GM12878 (cell line): ENCODE measurements around the gene RAB3GAP1.

ENCODE experiments used
- FOS ChIP-seq: IDR thresholded peaks from 3 replicates; pipeline ENCODE4 v1.6.1; 2011; ENCODE audit warnings: borderline replicate concordance; ENCODE audit not compliant: insufficient read length; ENCODE audit errors: extremely low read depth
- MYC ChIP-seq: IDR thresholded peaks from 2 replicates; pipeline ENCODE4 v1.6.1; 2011; ENCODE audit warnings: mild to moderate bottlenecking, low read length, moderate library complexity, inconsistent platforms; ENCODE audit not compliant: insufficient read depth, insufficient replicate concordance, insufficient read length, severe bottlenecking
- SMC3 ChIP-seq: IDR thresholded peaks from 2 replicates; pipeline ENCODE4 v1.6.1; 2011; ENCODE audit warnings: low read length, improper control_type of control experiment, borderline replicate concordance
- ZZZ3 ChIP-seq: IDR thresholded peaks from 2 replicates; pipeline ENCODE4 v1.6.1; 2011; ENCODE audit warnings: low read depth; ENCODE audit not compliant: control insufficient read depth, insufficient read length
- TF ChIP-seq, protein P1 (sequence below), 3 experiments: IDR thresholded peaks in 2 of 3; conservative IDR thresholded peaks in 1 of 3; 2 replicates each; pipeline ENCODE4 v1.5.1; 2011; ENCODE audit warnings: low read depth in 3 of 3, low read length in 3 of 3, mild to moderate bottlenecking in 3 of 3, control low read depth in 2 of 3, moderate library complexity in 2 of 3, inconsistent platforms in 1 of 3, mixed read lengths in 1 of 3; ENCODE audit not compliant: control insufficient read depth in 2 of 3, insufficient read depth in 1 of 3; ENCODE audit errors: extremely low read depth in 1 of 3
- TF ChIP-seq, protein P2 (sequence below): IDR thresholded peaks from 2 replicates; pipeline ENCODE4 v1.6.1; 2011; ENCODE audit warnings: low read depth, mild to moderate bottlenecking, low read length, moderate library complexity, borderline replicate concordance; ENCODE audit errors: extremely low read depth
- TF ChIP-seq, protein P3 (sequence below): fragments of 450-650 bp; IDR thresholded peaks from 2 replicates; pipeline ENCODE4 v1.6.1; 2014; ENCODE audit warnings: mild to moderate bottlenecking

DNA sequence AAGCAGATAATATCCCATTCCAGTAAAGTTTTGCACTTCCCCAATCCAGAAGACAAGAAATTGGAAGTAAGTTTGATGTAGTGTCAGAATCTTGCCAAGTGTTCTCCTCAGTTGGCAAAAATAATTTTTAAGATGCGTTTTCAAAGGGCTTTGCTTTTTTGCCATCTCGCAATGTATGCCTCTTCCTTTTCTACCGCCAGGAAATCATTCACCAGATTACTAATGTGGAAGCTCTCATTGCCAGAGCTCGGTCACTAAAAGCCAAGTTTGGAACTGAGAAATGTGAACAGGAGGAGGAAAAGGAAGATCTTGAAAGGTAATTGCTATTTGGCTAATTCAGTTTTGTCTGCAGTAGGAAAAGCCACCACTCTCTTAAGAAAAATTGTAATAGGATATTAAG, 110.7 kb downstream of the RAB3GAP1 start:
- TF ChIP-seq, protein P1, sequence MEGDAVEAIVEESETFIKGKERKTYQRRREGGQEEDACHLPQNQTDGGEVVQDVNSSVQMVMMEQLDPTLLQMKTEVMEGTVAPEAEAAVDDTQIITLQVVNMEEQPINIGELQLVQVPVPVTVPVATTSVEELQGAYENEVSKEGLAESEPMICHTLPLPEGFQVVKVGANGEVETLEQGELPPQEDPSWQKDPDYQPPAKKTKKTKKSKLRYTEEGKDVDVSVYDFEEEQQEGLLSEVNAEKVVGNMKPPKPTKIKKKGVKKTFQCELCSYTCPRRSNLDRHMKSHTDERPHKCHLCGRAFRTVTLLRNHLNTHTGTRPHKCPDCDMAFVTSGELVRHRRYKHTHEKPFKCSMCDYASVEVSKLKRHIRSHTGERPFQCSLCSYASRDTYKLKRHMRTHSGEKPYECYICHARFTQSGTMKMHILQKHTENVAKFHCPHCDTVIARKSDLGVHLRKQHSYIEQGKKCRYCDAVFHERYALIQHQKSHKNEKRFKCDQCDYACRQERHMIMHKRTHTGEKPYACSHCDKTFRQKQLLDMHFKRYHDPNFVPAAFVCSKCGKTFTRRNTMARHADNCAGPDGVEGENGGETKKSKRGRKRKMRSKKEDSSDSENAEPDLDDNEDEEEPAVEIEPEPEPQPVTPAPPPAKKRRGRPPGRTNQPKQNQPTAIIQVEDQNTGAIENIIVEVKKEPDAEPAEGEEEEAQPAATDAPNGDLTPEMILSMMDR (IDR thresholded peaks at IDR 0.05 in 2 of 3, conservative IDR thresholded peaks at IDR 0.05 in 1 of 3; ENCODE audit: control insufficient read depth in 2 of 3, extremely low read depth in 1 of 3, insufficient read depth in 1 of 3, low read depth in 3 of 3, low read length in 3 of 3): no peak
- TF ChIP-seq ZZZ3: no peak
- no peak for TF ChIP-seq SMC3
- TF ChIP-seq MYC: no peak
- TF ChIP-seq FOS: no peak
- TF ChIP-seq, protein P2, sequence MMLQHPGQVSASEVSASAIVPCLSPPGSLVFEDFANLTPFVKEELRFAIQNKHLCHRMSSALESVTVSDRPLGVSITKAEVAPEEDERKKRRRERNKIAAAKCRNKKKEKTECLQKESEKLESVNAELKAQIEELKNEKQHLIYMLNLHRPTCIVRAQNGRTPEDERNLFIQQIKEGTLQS: no peak
- TF ChIP-seq, protein P3, sequence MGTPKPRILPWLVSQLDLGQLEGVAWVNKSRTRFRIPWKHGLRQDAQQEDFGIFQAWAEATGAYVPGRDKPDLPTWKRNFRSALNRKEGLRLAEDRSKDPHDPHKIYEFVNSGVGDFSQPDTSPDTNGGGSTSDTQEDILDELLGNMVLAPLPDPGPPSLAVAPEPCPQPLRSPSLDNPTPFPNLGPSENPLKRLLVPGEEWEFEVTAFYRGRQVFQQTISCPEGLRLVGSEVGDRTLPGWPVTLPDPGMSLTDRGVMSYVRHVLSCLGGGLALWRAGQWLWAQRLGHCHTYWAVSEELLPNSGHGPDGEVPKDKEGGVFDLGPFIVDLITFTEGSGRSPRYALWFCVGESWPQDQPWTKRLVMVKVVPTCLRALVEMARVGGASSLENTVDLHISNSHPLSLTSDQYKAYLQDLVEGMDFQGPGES: no peak
